Parathyroid adenoma (tissue), 2 donors: ENCODE results near the gene FETUB.

ENCODE experiments used
- H2AFZ ChIP-seq: fragments of 300-600 bp; sonication (generic); one replicate; pipeline ENCODE4 v1.7.0; 2017; ENCODE audit warnings: antibody characterized with exemption, mild to moderate bottlenecking
- H3K27ac ChIP-seq: fragments of 300-600 bp; sonication (generic); one replicate; pipeline ENCODE4 v1.7.0; 2017
- H3K27me3 ChIP-seq: fragments of 300-600 bp; sonication (generic); one replicate; pipeline ENCODE4 v1.7.0; 2017; ENCODE audit warnings: low read length; ENCODE audit not compliant: control insufficient read depth, insufficient read depth
- H3K36me3 ChIP-seq: fragments of 300-600 bp; sonication (generic); one replicate; pipeline ENCODE4 v1.7.0; 2017; ENCODE audit warnings: low read length; ENCODE audit not compliant: control insufficient read depth, insufficient read depth
- H3K4me1 ChIP-seq: fragments of 300-600 bp; sonication (generic); one replicate; pipeline ENCODE4 v1.7.0; 2017; ENCODE audit warnings: control low read depth
- H3K4me2 ChIP-seq: fragments of 300-600 bp; sonication (generic); one replicate; pipeline ENCODE4 v1.7.0; 2017; ENCODE audit warnings: low read length
- H3K4me3 ChIP-seq: fragments of 300-600 bp; sonication (generic); one replicate; pipeline ENCODE4 v1.7.0; 2017; ENCODE audit warnings: low read depth, low read length
- H3K79me2 ChIP-seq: fragments of 300-600 bp; sonication (generic); one replicate; pipeline ENCODE4 v1.7.0; 2017; ENCODE audit warnings: control low read depth
- H3K9ac ChIP-seq: fragments of 300-600 bp; sonication (generic); one replicate; pipeline ENCODE4 v1.7.0; 2017; ENCODE audit warnings: mild to moderate bottlenecking
- H3K9me3 ChIP-seq: fragments of 300-600 bp; sonication (generic); one replicate; pipeline ENCODE4 v1.7.0; 2017; ENCODE audit warnings: low read length; ENCODE audit not compliant: control insufficient read depth
- TF ChIP-seq, protein P1 (sequence below): fragments of 300-600 bp; sonication (generic); IDR thresholded peaks from one replicate; pipeline ENCODE4 v1.7.0; 2017; ENCODE audit warnings: antibody characterized with exemption, mild to moderate bottlenecking
- donor health status: primary hyperparathyroidism.

Gene FETUB

DNA sequence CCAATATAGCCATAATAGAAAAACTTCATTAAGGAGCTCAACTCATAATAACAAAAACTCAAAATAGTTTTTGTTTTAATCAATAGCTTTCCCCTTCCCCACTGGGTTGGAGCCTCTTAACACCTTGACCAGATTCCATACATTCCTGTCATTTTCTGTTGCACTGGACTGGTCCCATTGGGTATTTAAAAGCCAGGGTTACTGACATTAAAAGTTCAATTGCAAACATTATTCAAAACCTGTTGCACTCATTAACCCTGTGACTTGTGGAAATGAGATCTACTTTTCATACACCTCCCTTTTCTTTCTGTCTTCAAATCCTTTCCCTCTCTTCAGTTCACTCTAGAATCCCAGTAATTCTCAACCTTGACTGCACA is 23.9 kb downstream of the FETUB start:
- Histone ChIP-seq H3K9me3 (no peaks in the 10 kb centered on the region), H3K4me2 (no peak overlapping the region), H3K4me3 (no peak overlapping the region), H3K27me3 (no peaks in the 10 kb centered on the region), H2AFZ (no peak overlapping the region), H3K4me1 (no peaks in the 10 kb centered on the region), H3K36me3 (no peaks in the 10 kb centered on the region), H3K79me2 (no peaks in the 10 kb centered on the region), H3K9ac (no peak overlapping the region), H3K27ac (no peak overlapping the region)
- TF ChIP-seq, protein P1, sequence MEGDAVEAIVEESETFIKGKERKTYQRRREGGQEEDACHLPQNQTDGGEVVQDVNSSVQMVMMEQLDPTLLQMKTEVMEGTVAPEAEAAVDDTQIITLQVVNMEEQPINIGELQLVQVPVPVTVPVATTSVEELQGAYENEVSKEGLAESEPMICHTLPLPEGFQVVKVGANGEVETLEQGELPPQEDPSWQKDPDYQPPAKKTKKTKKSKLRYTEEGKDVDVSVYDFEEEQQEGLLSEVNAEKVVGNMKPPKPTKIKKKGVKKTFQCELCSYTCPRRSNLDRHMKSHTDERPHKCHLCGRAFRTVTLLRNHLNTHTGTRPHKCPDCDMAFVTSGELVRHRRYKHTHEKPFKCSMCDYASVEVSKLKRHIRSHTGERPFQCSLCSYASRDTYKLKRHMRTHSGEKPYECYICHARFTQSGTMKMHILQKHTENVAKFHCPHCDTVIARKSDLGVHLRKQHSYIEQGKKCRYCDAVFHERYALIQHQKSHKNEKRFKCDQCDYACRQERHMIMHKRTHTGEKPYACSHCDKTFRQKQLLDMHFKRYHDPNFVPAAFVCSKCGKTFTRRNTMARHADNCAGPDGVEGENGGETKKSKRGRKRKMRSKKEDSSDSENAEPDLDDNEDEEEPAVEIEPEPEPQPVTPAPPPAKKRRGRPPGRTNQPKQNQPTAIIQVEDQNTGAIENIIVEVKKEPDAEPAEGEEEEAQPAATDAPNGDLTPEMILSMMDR = no peak

DNA sequence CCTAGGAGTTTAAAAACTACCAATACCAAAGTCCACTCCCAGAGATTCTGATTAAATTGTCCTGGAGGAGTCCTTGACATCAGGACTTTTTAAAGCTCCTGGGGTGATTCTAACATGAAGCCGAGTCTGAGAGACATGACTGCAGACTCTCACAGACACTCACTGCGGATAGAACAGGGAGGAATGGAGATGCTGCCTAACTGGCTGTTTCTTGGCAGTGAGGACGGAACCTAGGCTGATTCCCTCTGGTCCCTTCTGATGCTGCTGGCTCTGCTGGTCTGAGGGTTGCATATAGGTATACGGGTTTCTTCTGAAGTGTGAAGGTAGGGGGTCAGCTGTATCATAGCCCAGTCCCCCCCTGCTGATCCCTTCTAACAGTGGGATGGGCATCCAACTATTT is 24.3 kb downstream of the FETUB start:
- H3K27ac ChIP-seq = no peak overlapping the region
- H3K9ac ChIP-seq = no peak overlapping the region
- H3K9me3 ChIP-seq = no peaks in the 10 kb centered on the region
- H2AFZ ChIP-seq = no peak overlapping the region
- H3K4me2 ChIP-seq = no peak overlapping the region
- H3K79me2 ChIP-seq = no peaks in the 10 kb centered on the region
- no peaks in the 10 kb centered on the region for H3K27me3 ChIP-seq
- H3K4me3 ChIP-seq = no peak overlapping the region
- no peaks in the 10 kb centered on the region for H3K4me1 ChIP-seq
- H3K36me3 ChIP-seq = no peaks in the 10 kb centered on the region
- TF ChIP-seq, protein P1 = no peak

DNA sequence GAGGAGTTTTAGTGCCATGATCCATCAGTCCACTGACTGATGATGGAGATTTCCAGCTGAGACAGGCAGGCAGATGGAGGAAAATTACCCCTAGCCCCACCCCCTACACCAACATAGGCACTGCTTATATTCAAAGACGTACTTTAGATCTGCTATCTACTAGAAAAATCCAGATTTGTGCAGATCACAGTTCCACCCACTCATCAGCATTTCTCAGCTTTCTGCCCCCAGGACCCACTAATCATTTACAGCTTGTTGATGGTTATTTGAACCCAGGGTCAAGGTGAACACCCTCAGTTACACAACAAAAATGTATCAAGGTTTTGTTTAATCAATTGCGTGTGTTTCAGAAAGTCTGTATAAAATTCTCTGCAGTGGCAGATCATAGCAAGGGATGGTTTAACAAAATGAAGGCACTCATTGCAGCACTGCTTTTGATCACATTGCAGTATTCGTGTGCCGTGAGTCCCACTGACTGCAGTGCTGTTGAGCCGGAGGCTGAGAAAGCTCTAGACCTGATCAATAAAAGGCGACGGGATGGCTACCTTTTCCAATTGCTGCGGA is 25.5 kb downstream of the FETUB start, which contains the start of gene HRG:
Gene HRG (plus strand): TSS at position 390 of the 564 bp plus-strand sequence. CDS start 18 bp downstream, at position 408.
- Histone ChIP-seq H3K9me3 (no peaks in the 10 kb centered on the region), H3K27me3 (no peaks in the 10 kb centered on the region), H2AFZ (no peak within 1 kb of the TSS), H3K27ac (no peak within 1 kb of the TSS), H3K36me3 (no peaks in the 10 kb centered on the region), H3K4me3 (no peak within 1 kb of the TSS), H3K79me2 (no peaks in the 10 kb centered on the region), H3K4me1 (no peaks in the 10 kb centered on the region), H3K4me2 (no peak within 1 kb of the TSS), H3K9ac (no peak within 1 kb of the TSS)
- TF ChIP-seq, protein P1 = no peak

DNA sequence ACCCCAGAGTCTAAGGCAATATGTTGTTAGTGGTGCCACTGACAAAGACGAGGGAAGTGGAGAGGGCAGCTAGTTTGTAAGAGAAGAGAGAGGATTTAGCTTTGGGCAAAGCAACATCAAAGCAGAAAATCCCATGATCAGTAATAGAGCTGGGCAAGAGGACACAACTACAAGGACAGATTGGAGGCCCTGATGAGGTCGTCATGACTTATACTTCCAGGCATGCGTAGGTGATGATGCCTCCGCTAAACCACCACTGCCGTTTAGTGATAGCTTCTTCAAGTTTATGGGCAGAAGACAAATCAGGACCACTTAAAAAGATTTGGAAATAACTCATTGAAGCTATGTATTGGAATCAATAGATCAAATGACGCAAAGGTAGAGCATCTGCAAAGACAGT is 28.2 kb downstream of the FETUB start:
- H3K4me3 ChIP-seq = no peak overlapping the region
- no peaks in the 10 kb centered on the region for H3K9me3 ChIP-seq
- no peaks in the 10 kb centered on the region for H3K4me1 ChIP-seq
- H3K36me3 ChIP-seq = no peaks in the 10 kb centered on the region
- no peaks in the 10 kb centered on the region for H3K79me2 ChIP-seq
- no peak overlapping the region for H3K9ac ChIP-seq
- no peak overlapping the region for H2AFZ ChIP-seq
- no peak overlapping the region for H3K27ac ChIP-seq
- H3K27me3 ChIP-seq = no peaks in the 10 kb centered on the region
- no peak overlapping the region for H3K4me2 ChIP-seq
- TF ChIP-seq, protein P1 = no peak

DNA sequence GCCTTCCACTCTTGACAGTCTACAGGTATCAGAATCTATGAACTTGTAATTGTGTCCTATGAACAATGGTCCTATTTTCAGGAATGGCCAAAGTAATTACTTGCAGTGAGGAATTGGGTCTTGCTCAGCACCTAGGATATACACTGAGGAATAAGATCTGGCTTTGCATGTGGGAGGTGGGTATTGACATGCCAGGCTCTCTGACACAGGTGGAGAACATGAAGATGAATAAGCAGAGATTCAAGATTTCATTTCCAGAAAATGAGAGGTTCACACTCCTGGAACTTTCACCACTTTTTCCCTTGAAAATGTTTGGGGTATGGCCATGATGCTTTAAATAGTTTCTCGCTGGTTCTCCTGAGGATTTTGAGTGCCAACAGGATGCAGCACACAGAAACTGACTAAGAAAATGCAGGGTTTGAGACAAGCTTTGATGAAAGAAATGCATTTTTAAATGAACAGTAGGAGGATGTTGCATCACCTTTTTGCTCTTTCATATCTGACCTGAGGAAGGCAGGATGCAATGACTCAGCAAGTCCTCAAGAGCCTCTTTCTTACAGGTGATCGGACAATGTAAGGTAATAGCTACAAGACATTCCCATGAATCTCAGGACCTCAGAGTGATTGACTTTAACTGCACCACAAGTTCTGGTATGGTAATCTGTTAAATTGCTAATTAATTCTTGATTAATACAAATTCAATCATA is 29.3 kb downstream of the FETUB start:
- H3K4me3 ChIP-seq = no peak overlapping the region
- no peaks in the 10 kb centered on the region for H3K79me2 ChIP-seq
- H3K36me3 ChIP-seq = no peaks in the 10 kb centered on the region
- no peak overlapping the region for H2AFZ ChIP-seq
- H3K27ac ChIP-seq = no peak overlapping the region
- no peaks in the 10 kb centered on the region for H3K4me1 ChIP-seq
- H3K27me3 ChIP-seq = no peaks in the 10 kb centered on the region
- H3K9me3 ChIP-seq = no peaks in the 10 kb centered on the region
- TF ChIP-seq, protein P1 = no peak
- H3K4me2 ChIP-seq = no peak overlapping the region
- no peak overlapping the region for H3K9ac ChIP-seq
